Endothelial cell of umbilical vein (primary cell): Measurements from ENCODE around the gene EYS. TPM values are rescaled to one million over a fixed set of nuclear protein-coding genes. Genes with fewer than 3 reads are reported as not detected.

Experiments
- BruUV-seq: library from RNA; stranded (reverse); fragments of 400-500 nt; replicated peaks from 2 replicates; lab custom pipeline; 2021; lab: Mats Ljungman, UMichigan
- CTCF ChIA-PET: fragments of 300-600, 350-600 bp; sonication (Branson Sonifier 250); formaldehyde crosslinking; loops from one replicate; lab custom pipeline; 2021; ENCODE audit warnings: antibody characterized with exemption, inconsistent platforms; lab: Charles Lee
- POLR2A ChIA-PET: fragments of 300-600, 350-600 bp; sonication (Branson Sonifier 250); formaldehyde crosslinking; loops from one replicate; lab custom pipeline; 2021; ENCODE audit warnings: antibody characterized with exemption, inconsistent platforms; lab: Charles Lee
- DNase-seq: peaks from one replicate; pipeline ENCODE4 v3.0.0-alpha.2; 2011; ENCODE audit warnings: low read depth, low spot score
- FAIRE-seq: peaks from 2 replicates; lab custom pipeline; 2011; peaks lifted over from hg19 to GRCh38; lab: Jason Lieb, UNC
- H2AFZ ChIP-seq: 2 replicates; pipeline ENCODE4 v1.6.0; 2012; ENCODE audit warnings: low read depth, low read length, control low read depth, inconsistent platforms
- H3K27ac ChIP-seq: 2 replicates; pipeline ENCODE4 v1.5.1; 2011; ENCODE audit warnings: low read depth, mild to moderate bottlenecking, control low read depth, low read length, moderate library complexity; ENCODE audit not compliant: insufficient read depth
- H3K27me3 ChIP-seq, 2 experiments: 2 replicates each; pipeline versions ENCODE4 v1.6.0 to v1.6.1; 2011; ENCODE audit warnings: low read length in 2 of 2, mixed read lengths in 1 of 2; ENCODE audit not compliant: control insufficient read depth in 2 of 2, insufficient read depth in 2 of 2
- H3K36me3 ChIP-seq, 2 experiments: 2 replicates in 1 of 2; 3 replicates in 1 of 2; pipeline ENCODE4 v1.5.1; 2011; ENCODE audit warnings: low read length in 2 of 2, mild to moderate bottlenecking in 1 of 2, moderate library complexity in 1 of 2; ENCODE audit not compliant: control insufficient read depth in 2 of 2, insufficient read depth in 2 of 2; ENCODE audit errors: extremely low read depth in 1 of 2
- H3K4me1 ChIP-seq: 3 replicates; pipeline ENCODE4 v1.5.1; 2011; ENCODE audit warnings: mild to moderate bottlenecking, low read length; ENCODE audit not compliant: control insufficient read depth, insufficient read depth; ENCODE audit errors: extremely low read depth
- H3K4me2 ChIP-seq: 2 replicates; pipeline ENCODE4 v1.6.1; 2011; ENCODE audit warnings: low read length, control low read depth, mixed read lengths; ENCODE audit not compliant: insufficient read depth
- H3K4me3 ChIP-seq, 3 experiments: fragments of 200-600 bp in 1 of 3; sonication (generic), shearing (Covaris generic) in 1 of 3; replicated peaks in 1 of 3; 2 replicates each; pipeline ENCODE4 v1.5.1; 2011 to 2016; ENCODE audit warnings: control low read depth in 3 of 3, low read length in 3 of 3, mild to moderate bottlenecking in 2 of 3, inconsistent platforms in 1 of 3, low read depth in 1 of 3, moderate library complexity in 1 of 3; ENCODE audit not compliant: insufficient read depth in 1 of 3
- H3K79me2 ChIP-seq: 2 replicates; pipeline ENCODE4 v1.6.0; 2012; ENCODE audit warnings: low read length, inconsistent platforms; ENCODE audit not compliant: control insufficient read depth, insufficient read depth
- H3K9ac ChIP-seq: replicated peaks from 2 replicates; pipeline ENCODE3; 2011; ENCODE audit warnings: low read length, control low read depth; ENCODE audit not compliant: insufficient read depth; ENCODE audit errors: extremely low read depth
- H3K9me1 ChIP-seq: replicated peaks from 3 replicates; pipeline ENCODE4 v1.6.0; 2011; ENCODE audit warnings: mild to moderate bottlenecking, low read length; ENCODE audit not compliant: control insufficient read depth, insufficient read depth; ENCODE audit errors: extremely low read depth
- H3K9me3 ChIP-seq: replicated peaks from 2 replicates; pipeline ENCODE4 v1.5.1; 2012; ENCODE audit warnings: low read length, inconsistent platforms; ENCODE audit not compliant: control insufficient read depth, insufficient read depth
- H4K20me1 ChIP-seq: replicated peaks from 2 replicates; pipeline ENCODE3; 2011; ENCODE audit warnings: mild to moderate bottlenecking, low read length; ENCODE audit not compliant: control insufficient read depth, insufficient read depth; ENCODE audit errors: extremely low read depth
- CTCF ChIP-seq, 2 donors: IDR thresholded peaks; 1 replicate in 1 of 2; 2 replicates in 1 of 2; pipeline ENCODE4 v1.5.1; 2011; ENCODE audit warnings: low read length in 2 of 2, mild to moderate bottlenecking in 2 of 2, moderate library complexity in 2 of 2, control low read depth in 1 of 2, inconsistent platforms in 1 of 2, low read depth in 1 of 2; ENCODE audit not compliant: insufficient read depth in 1 of 2; ENCODE audit errors: extremely low read depth in 1 of 2
- EZH2 ChIP-seq: IDR thresholded peaks from 2 replicates; pipeline ENCODE4 v1.6.1; 2012; ENCODE audit warnings: borderline replicate concordance, low read depth, mild to moderate bottlenecking, moderate library complexity, low read length, inconsistent platforms; ENCODE audit not compliant: severe bottlenecking
- FOS ChIP-seq: IDR thresholded peaks from 2 replicates; pipeline ENCODE4 v1.6.1; 2011; ENCODE audit warnings: mild to moderate bottlenecking, low read length, moderate library complexity, borderline replicate concordance; ENCODE audit not compliant: insufficient read depth
- GATA2 ChIP-seq: IDR thresholded peaks from 2 replicates; pipeline ENCODE4 v1.7.0; 2011; ENCODE audit warnings: low read depth, mild to moderate bottlenecking, moderate library complexity, mixed read lengths, low read length; ENCODE audit not compliant: insufficient read length, insufficient read depth
- JUN ChIP-seq: IDR thresholded peaks from 2 replicates; pipeline ENCODE4 v1.6.1; 2011; ENCODE audit warnings: borderline replicate concordance, low read depth; ENCODE audit not compliant: insufficient read length, insufficient read depth
- MAX ChIP-seq: IDR thresholded peaks from 2 replicates; pipeline ENCODE4 v1.6.1; 2011; ENCODE audit not compliant: insufficient read depth, insufficient read length
- MYC ChIP-seq: IDR thresholded peaks from one replicate; pipeline ENCODE4 v1.6.1; 2011; ENCODE audit warnings: mild to moderate bottlenecking, low read depth, low read length
- POLR2A ChIP-seq: IDR thresholded peaks from 2 replicates; pipeline ENCODE4 v1.6.1; 2012; ENCODE audit warnings: low read depth, mild to moderate bottlenecking, control low read depth, low read length
- POLR2AphosphoS5 ChIP-seq: IDR thresholded peaks from 2 replicates; pipeline ENCODE4 v1.6.1; 2012; ENCODE audit warnings: low read depth, mild to moderate bottlenecking, control low read depth, low read length, moderate library complexity; ENCODE audit not compliant: insufficient read depth
- dilution Hi-C: fragments of 300-500 bp; cut with MboI; formaldehyde crosslinking; loops from one replicate; pipeline ENCODE4 v1.15.0; 2019; ENCODE audit warnings: low sequenced_read_pairs; ENCODE audit not compliant: extremely low pct_ligation_motif_present
- intact Hi-C: fragments of 100-400 bp; cut with micrococcal nuclease; formaldehyde crosslinking; loops from one replicate; pipeline ENCODE4 v1.10.0; 2022
- polyA plus RNA-seq, 4 experiments: library from polyadenylated mRNA; depleted of rRNA in 3 of 4; stranded (reverse) in 3 of 4; unstranded in 1 of 4; fragments of >200 nt; gene quantifications; 2 replicates each; pipeline versions ENCODE4 v1.2.1 to v1.2.3, GENCODE V29; 2011 to 2012; ENCODE audit warnings: missing spikeins in 1 of 4
- total RNA-seq: library from RNA; stranded (reverse); gene quantifications from 2 replicates; pipeline ENCODE4 v1.2.3, GENCODE V29; 2021

EYS gene
- total and polyA plus RNA-seq, 2 donors (not counting 3 experiments of a cell fraction or from before 2014, with no cell fraction given), result 0.01 to 0.27 TPM

- no TSS peak for BruUV-seq
- POLR2A ChIA-PET, result no interaction called here
These were observed 1767.0 kb downstream of the EYS start for GRCh38 chr6:63940056-63940455.

GRCh38 chr6:63936399-63936798 is 1770.6 kb downstream of the EYS start:
- TF ChIP-seq MYC (no peak), JUN (no peak), POLR2AphosphoS5 (no peak), FOS (no peak), MAX (no peak), CTCF (IDR thresholded peaks at IDR 0.05; ENCODE audit: extremely low read depth in 1 of 2, insufficient read depth in 1 of 2, low read depth in 1 of 2, low read length in 2 of 2) (no peak), EZH2 (no peak), GATA2 (no peak), POLR2A (no peak)
- Histone ChIP-seq H2AFZ (no peak overlapping the region), H3K9me3 (no peaks in the 10 kb centered on the region), H3K9me1 (no peaks in the 10 kb centered on the region), H3K4me2 (no peak overlapping the region), H3K9ac (no peak overlapping the region), H3K4me1 (no peaks in the 10 kb centered on the region), H3K4me3 (no peak overlapping the region), H3K36me3 (no peaks in the 10 kb centered on the region), H4K20me1 (no peaks in the 10 kb centered on the region), H3K27me3 (no peaks in the 10 kb centered on the region), H3K79me2 (no peaks in the 10 kb centered on the region), H3K27ac (no peak overlapping the region)
- FAIRE-seq (no peak), DNase-seq (no peak)
- BruUV-seq, result no TSS peak
- intact Hi-C loops (no loop called here), dilution Hi-C loops (no loop called here)
- POLR2A ChIA-PET, result no interaction called here
- CTCF ChIA-PET, result no interaction called here

More at GRCh38 chr6:63940056-63940455, 1767.0 kb downstream of the EYS start:
- DNase-seq, result no peak
- dilution Hi-C loops, result no loop called here
- no peak overlapping the region for H2AFZ ChIP-seq
- intact Hi-C loops, result no loop called here
- no peaks in the 10 kb centered on the region for H3K4me1 ChIP-seq
- H3K9ac ChIP-seq, result no peak overlapping the region
- H3K4me2 ChIP-seq, result no peak overlapping the region
- no peaks in the 10 kb centered on the region for H3K79me2 ChIP-seq
- no peak for TF ChIP-seq EZH2
- no peak for TF ChIP-seq FOS
- TF ChIP-seq POLR2A, result no peak
- no peak for TF ChIP-seq POLR2AphosphoS5
- TF ChIP-seq MYC, result no peak
- H3K9me1 ChIP-seq, result no peaks in the 10 kb centered on the region
- no peak overlapping the region for H3K27ac ChIP-seq
- no peaks in the 10 kb centered on the region for H3K27me3 ChIP-seq
- H3K36me3 ChIP-seq, result no peaks in the 10 kb centered on the region
- H3K9me3 ChIP-seq, result no peaks in the 10 kb centered on the region
- H3K4me3 ChIP-seq, result no peak overlapping the region
- CTCF ChIA-PET, result interaction anchor here (0.9 kb wide), 1 partner anchor 25 kb away, joined by 3 read pairs; no protein-coding TSS in a partner anchor
- no peak for FAIRE-seq
- H4K20me1 ChIP-seq, result no peaks in the 10 kb centered on the region
